C4-2B (cell line): ENCODE measurements around the gene TCF21.

Source experiments
- H3K27ac ChIP-seq: fragments of 450-650 bp; 2 replicates; pipeline ENCODE4 v1.5.1; 2017
- ZFX ChIP-seq: fragments of 450-650 bp; IDR thresholded peaks from 2 replicates; pipeline ENCODE4 v1.6.1; 2017
- TF ChIP-seq, protein P1 (sequence below): fragments of 450-650 bp; conservative IDR thresholded peaks from 2 replicates; pipeline ENCODE4 v1.5.1; 2017; ENCODE audit warnings: mild to moderate bottlenecking

TCF21 gene

GRCh38 chr6:133873538-133873937, 15.4 kb upstream of the TCF21 start:
- TF ChIP-seq, protein P1, sequence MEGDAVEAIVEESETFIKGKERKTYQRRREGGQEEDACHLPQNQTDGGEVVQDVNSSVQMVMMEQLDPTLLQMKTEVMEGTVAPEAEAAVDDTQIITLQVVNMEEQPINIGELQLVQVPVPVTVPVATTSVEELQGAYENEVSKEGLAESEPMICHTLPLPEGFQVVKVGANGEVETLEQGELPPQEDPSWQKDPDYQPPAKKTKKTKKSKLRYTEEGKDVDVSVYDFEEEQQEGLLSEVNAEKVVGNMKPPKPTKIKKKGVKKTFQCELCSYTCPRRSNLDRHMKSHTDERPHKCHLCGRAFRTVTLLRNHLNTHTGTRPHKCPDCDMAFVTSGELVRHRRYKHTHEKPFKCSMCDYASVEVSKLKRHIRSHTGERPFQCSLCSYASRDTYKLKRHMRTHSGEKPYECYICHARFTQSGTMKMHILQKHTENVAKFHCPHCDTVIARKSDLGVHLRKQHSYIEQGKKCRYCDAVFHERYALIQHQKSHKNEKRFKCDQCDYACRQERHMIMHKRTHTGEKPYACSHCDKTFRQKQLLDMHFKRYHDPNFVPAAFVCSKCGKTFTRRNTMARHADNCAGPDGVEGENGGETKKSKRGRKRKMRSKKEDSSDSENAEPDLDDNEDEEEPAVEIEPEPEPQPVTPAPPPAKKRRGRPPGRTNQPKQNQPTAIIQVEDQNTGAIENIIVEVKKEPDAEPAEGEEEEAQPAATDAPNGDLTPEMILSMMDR: no peak
- no peak for TF ChIP-seq ZFX
- no peak overlapping the region for H3K27ac ChIP-seq

DNA sequence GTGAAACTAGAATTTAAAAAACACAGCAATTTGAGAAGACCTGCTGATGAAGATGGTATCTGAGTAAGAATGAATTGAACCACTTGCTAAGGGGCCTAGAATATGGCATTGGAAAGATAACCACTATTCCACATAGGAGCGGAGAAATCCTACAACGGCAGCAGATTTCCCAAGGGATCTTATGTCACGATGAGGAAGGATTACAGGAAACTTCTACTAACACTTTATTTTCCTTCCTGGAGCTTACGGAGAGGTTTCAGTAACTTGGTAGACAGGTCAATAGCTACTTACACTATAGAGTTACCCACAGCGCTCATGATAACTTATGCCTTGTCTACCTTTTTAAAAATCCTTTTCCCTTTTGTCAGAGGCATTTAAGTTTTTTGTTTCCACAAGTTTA, 11.8 kb upstream of the TCF21 start:
- no peak for TF ChIP-seq ZFX
- TF ChIP-seq, protein P1: no peak
- no peak overlapping the region for H3K27ac ChIP-seq

GRCh38 chr6:133880006-133880405, 8.9 kb upstream of the TCF21 start:
- H3K27ac ChIP-seq: no peak overlapping the region
- TF ChIP-seq ZFX: no peak
- TF ChIP-seq, protein P1: no peak

- TF ChIP-seq, protein P1: no peak
- TF ChIP-seq ZFX: no peak
- no peak overlapping the region for H3K27ac ChIP-seq
These were observed 8.0 kb upstream of the TCF21 start for GRCh38 chr6:133880896-133881295.

GRCh38 chr6:133886104-133886775, 2.7 kb upstream of the TCF21 start:
- TF ChIP-seq, protein P1: no peak
- no peak for TF ChIP-seq ZFX
- H3K27ac ChIP-seq: no peak overlapping the region

DNA sequence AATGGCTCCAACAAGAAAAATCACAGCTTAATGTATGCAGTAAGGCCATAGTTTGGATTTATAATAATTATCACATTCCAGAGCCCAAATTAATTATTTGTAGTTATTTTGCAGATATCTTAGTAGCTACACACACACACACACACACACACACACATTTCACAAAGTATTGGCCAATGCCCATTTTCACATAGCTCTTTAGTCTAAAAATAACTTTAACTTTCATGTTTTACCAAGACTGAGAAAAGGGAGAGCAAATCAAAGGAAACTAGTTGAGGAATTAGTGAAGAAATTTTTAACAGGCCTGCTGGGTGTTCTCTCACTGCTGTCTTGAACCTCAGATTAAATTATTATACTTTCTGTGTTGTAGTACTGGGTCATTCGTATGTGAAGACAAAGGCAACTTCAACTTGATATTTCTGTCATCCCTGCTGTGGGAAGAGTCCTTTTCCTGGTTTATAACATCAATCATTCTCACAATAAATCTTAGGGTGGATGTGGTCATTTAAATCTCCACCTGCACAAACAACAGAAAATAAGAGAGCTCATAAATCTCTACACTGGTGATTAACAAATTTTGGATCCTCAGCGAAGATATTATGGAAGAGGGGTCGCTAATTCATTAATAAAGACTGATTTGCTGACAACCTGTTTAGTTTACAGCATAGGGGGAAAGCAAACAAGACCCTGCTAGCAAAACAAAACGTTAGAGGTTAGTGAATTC, 1.6 kb upstream of the TCF21 start:
- TF ChIP-seq, protein P1: no peak
- no peak for TF ChIP-seq ZFX
- H3K27ac ChIP-seq: no peak overlapping the region

DNA sequence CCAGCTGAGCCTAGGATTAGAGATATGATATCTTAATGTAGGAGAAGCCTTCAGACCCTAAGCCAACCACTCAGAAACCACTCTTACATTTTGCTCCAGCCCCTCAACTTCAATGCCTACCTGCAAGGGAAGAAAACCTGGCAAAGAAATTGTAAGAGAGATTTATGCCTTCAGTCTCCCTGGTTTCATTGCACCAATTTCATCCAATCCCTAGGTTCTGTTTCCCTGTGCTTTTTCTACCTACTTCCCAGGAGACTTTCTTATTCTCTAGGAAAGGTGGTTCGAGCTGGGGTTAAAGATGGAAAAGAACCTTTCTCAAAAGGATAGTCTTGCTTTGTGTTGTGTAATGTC, 1.1 kb upstream of the TCF21 start:
- TF ChIP-seq, protein P1: no peak
- TF ChIP-seq ZFX: no peak
- H3K27ac ChIP-seq: no peak overlapping the region
